Fibroblast of skin of right biceps (primary cell): ENCODE measurements around the gene SATL1.
A peak's percentile ranks its signal among the peaks of the same experiment; 100 is the strongest.
"Not testable (repeated sequence)": the region's sequence is repeated elsewhere in the genome, so short reads cannot be mapped to it uniquely, and the experiment has no call there.

ENCODE experiments used
- DNase-seq: peaks from one replicate; pipeline ENCODE4 v3.0.0-alpha.2; 2013

The SATL1 gene

DNA sequence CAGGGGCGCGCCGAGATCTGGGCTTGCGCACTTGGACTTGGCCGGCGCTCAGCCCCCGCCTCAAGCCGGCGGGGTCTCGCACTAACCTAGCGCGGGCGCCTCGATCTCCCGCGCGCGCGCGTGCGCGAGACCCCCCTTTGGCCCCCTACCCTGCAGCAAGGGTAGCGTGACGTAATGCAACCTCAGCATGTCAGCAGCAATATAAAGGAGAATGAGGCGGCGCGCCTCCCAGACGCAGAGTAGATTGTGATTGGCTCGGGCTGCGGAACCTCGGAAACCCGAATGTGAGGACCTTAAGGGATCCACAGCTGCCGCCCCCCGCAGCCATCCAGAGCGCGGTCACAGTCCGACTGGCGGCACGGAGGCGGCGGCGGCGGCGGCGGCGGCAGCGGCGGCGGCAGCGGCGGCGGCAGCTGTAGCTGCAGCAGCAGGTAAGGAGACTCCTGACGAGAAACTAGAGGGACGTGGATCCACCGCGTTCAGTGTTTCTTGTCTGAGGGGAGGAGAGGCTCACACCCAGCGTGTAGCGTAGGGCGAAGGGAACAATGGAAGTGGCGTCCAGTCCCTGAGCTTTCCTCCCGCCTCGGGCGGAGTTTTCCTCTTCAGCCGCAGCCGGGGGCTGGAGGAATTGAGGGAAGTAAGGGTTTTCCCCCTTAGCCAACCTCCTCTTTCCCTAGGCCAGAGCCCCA lies at the start of gene SATL1, which contains the start of gene ZNF711:
Gene SATL1, minus strand, starts transcription at position 19 of the 689 bp plus-strand sequence. CDS start 134,811 bp downstream, outside the sequence.
Gene ZNF711, plus strand, starts transcription at position 231 of the 689 bp plus-strand sequence. CDS start 3,582 bp downstream, outside the sequence.
- DNase-seq, result peak; percentile 73

DNA sequence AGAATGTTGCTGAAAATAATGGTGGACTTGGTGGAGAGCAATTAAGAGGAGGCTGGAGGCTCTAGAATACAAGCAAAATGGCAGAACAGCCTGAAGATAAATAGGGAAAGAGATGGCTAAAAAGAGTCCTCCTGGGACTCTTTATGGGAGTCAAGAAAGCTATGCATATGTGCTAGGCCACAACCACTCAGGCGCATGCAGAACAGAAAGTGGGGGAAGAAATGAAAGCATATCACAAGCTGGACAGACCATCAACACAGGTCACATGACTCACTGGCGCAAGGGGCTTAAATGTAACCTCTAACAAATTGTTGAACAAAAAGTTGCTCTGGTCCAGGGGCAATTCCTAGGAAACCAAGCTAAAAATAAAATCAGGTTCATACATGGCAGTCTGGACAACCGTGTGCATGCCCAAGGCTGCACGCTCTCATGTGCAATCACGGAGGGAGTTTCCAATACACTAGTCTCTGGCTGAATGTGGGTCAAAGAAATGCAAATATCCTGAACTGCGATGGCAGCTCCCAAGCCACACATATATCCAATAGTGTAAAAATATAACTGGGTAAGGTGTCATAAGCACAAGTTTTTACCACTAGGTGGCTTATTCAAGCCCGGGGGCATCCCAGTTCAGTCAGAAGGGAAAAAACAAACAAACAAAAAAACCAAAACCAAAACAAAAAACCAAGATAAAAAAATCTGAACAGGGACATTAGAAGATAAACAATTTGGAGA lies 45.6 kb upstream of the SATL1 start:
- no peak for DNase-seq

DNA sequence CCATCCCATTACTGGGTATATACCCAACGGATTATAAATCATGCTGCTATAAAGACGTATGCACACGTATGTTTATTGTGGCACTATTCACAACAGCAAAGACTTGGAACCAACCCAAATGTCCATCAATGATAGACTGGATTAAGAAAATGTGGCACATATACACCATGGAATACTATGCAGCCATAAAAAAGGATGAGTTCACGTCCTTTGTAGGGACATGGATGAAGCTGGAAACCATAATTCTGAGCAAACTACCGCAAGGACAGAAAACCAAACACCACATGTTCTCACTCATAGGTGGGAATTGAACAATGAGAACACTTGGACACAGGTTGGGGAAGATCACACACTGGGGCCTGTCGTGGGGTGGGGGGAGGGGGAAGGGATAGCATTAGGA lies 41.7 kb upstream of the SATL1 start:
- not testable (repeated sequence) for DNase-seq

DNA sequence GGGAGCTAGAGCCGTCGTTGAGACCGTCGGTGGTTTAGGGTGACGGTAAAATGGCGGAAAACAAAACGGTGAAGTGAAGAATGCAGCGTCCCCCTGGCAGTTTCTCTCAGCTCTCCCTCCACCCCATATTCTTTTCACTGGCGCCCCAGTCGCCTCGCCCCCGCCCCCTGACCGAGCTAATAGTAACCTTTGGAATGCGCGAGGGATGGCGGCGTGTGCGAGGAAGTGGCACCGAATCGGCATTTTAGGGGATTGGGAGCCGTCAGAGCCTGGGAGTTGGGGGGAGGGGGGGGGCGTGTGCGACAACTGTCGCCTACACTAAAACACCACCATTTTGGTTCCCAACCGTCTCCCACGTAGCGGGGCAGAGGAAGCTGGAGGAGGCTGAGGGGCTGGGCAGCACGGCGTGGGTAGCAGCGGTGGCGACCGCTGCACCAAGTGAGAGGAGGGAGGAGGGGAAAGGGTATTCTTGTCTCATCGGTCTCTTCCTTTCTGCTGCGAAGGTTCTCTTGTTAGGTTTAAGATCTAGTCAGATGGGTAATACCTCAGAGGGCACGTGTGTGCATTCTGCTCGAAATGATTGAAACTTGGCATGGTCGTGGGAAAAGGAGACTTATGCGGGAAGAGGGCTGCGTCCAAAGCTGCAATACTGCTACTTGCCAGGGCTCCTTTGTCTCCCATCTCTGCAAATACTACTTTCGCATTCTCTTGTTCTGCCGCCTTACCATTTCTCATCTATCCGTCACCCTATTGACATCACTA lies 1.1 kb upstream of the SATL1 start:
- DNase-seq, result peak; percentile 22

- peak; percentile 10 for DNase-seq
Observed at GRCh38 chrX:85243155-85243554, 424 bp downstream of the SATL1 start.

DNA sequence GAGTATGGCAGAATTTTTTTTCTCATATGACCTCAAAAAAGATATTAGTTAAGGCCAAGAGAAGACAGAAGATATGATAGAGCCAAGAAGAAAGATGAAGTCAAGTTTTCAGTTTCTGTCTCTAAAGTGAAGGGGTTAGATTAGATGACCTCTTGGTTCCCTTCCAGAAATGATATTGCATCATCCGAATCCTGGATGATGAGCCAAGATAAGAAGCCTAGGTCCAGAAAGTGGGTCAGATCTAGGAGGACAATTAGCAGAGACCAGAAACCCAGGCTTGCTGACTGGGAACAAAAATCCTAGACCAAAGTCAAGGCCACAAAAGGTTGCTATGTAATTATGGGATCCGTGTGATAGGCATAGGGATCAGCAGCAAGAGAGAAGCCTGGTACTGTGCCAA lies 20.2 kb downstream of the SATL1 start:
- no peak for DNase-seq

DNA sequence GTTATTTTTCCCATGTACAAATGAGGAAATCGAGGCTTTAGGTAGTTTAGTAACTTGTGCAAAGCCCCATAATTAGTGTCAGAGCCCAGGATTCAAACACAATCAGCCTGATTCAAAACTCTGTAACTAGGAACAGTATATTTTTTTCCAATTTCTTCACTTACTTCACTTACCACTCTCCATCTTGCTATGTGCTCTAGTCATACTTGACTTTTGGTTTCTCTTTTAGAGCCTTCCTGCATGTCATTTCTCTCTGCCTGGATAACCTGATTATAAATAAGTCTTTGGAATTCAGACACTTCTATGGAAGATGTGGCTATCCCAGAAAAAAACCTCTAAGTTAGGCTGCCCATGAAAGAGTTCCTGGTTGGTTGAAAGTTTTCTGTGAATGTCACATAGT lies 22.2 kb downstream of the SATL1 start:
- no peak for DNase-seq

- DNase-seq, result no peak
Observed at GRCh38 chrX:85215946-85216345, 27.6 kb downstream of the SATL1 start.

- no peak for DNase-seq
Observed at GRCh38 chrX:85213792-85214530, 29.6 kb downstream of the SATL1 start.

- no peak for DNase-seq
Observed at GRCh38 chrX:85203461-85203970, 40.1 kb downstream of the SATL1 start.

DNA sequence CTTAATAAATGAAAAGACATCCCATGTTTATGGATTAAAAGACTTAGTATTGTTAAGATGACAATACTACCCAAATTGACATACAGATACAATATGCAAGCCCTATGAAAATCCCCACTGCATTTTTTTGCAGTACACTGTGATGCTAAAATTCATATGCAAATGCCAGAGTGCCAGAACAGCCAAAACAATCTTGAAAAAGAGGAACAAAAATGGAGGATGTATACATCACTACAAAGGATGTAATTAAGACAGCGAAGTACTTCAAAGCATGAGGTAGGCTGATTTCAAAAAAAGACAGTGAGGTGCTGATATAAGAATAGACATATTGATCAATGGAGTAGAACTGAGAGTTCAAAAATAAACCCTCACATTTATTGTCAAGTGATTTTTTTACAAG lies 47.3 kb downstream of the SATL1 start:
- DNase-seq, result no peak

DNA sequence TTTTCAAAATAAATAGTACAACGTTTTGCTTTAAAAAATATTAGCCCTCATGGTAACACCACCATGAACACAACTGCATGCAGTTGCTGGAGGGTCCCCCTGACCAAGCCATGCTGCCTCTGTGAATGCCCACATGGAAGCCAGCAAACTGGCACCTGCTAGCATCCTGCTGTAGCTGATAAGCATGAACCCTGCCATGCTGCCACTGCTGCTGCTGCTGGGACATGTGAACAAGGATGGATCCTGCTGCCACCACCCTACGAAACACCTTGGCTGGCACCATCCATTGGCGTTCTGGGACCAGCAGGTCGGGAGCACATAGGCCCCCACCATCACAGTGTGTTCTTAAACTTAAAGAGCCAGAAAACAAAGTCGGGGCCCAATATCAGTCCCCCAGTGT lies 83.9 kb downstream of the SATL1 start:
- DNase-seq, result no peak

DNA sequence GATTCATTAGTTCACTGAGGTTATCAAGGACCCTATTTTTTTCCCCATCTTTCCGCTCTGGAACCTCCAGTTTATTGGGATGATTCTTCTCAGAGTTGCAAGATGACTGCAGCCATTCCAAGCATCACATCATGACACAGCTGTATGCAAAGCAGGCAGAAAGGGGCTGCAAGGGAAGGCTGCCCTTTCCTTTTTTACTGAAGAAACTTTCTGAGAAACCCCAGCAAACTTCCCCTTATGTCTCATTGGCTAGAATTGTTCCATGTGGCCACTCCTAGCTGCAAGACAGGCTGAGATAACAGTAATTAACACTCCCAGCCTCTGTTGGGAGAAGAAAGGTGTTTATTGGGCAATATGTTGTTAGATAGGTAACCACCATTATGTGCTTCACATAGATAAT lies 102.6 kb downstream of the SATL1 start:
- no peak for DNase-seq

DNA sequence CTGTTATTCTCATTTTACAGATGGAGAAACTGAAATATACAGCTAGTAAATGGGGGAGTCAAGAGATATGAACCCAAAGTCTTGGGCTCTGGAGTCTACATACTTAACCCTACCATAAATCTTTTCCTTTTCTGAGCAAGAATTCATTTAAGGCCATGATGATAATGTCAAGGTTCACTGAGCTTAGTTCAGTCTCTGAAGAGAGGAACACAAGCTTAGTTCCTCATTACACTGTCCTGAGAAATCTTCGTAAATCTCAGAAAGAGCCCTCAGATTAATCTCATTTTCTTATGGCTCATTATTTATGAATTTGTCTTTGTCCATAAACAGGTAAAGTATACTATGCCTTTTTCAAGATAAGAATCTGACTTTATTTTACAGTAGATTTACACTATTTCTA lies 104.2 kb downstream of the SATL1 start:
- DNase-seq, result no peak

DNA sequence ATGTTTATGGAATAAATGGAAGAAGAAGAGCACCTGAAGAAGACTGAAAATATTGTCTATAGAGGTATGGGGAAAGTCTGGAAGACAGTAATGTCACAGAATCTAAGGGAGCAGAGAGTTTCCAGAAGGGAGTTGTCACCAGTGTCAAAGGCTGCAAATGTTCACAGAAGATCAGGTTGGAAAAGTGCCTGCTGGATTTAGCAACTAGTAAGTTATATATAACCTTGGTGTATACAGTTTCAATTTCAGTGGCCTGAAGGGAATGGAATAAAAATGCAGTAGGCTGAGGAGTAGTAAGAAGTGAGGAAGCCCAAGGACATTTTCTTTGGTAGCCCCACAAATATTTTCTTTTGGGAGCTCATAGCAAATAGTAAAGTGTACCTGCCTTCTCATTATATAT lies 107.2 kb downstream of the SATL1 start:
- no peak for DNase-seq

DNA sequence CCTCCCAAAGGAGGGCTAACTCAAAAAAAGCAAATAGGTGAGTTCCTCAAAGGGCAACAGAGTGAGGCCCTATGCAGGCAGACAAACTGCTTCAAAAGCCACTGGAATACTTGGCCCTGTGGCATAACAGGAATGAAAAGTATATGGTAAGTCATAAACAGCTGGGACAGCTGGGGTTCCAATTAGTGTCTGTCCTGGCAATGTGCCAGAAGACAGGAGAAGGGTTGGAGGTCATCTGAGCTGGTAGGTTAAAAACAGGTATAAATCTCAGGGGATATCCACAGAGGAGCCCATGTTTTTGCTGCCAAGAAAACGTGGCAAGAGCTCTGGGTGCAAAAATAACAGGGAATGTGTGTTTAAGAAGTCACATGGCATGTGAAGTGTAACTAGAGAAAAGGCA lies 128.3 kb downstream of the SATL1 start:
- no peak for DNase-seq

- DNase-seq, result no peak
Observed at GRCh38 chrX:85114776-85115175, 128.8 kb downstream of the SATL1 start.

- no peak for DNase-seq
Observed at GRCh38 chrX:85114171-85114570, 129.4 kb downstream of the SATL1 start.

DNA sequence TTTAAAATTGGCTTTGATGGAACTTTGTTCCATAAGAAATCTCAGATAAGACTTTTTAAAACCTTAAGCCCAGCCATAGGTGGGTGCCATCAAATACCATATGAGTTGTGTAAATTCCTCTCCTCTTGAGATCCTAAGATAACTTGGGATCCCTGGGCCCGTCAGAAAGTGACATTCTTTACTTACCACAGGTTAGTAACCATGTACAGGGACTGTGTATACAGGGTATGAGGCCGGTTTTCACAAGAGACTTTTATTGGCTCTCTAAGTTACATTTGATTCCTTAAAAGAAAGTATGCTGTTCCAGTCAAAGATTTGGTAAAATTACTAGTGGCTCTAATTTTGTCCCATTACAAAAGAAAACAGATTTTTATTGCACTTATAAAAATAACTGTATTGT lies 129.8 kb downstream of the SATL1 start:
- no peak for DNase-seq

GRCh38 chrX:85112293-85112692 lies 131.3 kb downstream of the SATL1 start:
- no peak for DNase-seq

GRCh38 chrX:85111347-85111746 lies 132.2 kb downstream of the SATL1 start:
- no peak for DNase-seq

GRCh38 chrX:85109235-85109634 lies 134.3 kb downstream of the SATL1 start:
- no peak for DNase-seq

DNA sequence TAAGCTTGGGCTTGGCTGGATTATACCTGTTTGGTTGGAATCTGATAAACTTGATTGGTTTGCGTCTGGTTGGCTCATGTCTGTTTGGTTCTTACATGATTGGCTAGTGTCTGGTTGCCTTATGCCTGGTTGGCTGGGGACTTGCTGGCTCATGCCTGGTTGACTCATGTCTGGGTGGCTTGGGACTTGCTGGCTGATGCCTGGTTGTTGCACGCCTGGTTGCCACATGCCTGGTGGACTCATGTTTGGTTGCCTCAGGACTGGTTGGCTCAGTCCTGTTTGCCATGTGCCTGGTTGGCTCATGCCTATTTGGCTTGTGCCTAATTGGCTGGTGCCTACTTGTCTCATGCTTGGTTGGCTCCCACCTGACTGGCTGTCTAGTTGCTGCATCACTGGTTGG lies 135.4 kb downstream of the SATL1 start:
- no peak for DNase-seq
